ENCODE measurements around the gene CWC15. TPM values are rescaled to one million over a fixed set of nuclear protein-coding genes. Genes with fewer than 3 reads are reported as not detected.

The CWC15 gene
- total and polyA plus RNA-seq, 10 of the 15 experiments (the other 5 are each of a cell fraction or from before 2014, with no cell fraction given) = 43.3 to 142 (median 75.1) TPM

DNA sequence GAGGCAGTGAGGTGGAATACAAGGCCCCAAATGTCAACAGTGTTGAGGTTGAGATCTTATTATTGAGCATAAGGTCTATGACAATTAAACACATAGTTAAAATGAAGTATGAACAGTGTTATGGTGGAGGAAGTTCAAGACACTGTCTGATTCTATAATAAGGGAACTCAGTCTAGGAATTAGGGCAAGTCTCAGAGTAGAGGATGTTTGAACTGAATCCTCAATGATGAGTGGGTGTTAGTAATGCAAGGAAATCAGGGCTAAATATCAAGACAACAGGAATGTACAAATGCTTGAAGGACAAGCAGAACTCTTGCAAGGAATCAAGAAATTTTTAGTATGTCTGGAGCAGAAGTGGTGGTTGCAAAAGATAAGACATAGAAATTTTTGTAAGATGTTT, 53.0 kb downstream of the CWC15 start:
- TF ChIP-seq, protein P1, sequence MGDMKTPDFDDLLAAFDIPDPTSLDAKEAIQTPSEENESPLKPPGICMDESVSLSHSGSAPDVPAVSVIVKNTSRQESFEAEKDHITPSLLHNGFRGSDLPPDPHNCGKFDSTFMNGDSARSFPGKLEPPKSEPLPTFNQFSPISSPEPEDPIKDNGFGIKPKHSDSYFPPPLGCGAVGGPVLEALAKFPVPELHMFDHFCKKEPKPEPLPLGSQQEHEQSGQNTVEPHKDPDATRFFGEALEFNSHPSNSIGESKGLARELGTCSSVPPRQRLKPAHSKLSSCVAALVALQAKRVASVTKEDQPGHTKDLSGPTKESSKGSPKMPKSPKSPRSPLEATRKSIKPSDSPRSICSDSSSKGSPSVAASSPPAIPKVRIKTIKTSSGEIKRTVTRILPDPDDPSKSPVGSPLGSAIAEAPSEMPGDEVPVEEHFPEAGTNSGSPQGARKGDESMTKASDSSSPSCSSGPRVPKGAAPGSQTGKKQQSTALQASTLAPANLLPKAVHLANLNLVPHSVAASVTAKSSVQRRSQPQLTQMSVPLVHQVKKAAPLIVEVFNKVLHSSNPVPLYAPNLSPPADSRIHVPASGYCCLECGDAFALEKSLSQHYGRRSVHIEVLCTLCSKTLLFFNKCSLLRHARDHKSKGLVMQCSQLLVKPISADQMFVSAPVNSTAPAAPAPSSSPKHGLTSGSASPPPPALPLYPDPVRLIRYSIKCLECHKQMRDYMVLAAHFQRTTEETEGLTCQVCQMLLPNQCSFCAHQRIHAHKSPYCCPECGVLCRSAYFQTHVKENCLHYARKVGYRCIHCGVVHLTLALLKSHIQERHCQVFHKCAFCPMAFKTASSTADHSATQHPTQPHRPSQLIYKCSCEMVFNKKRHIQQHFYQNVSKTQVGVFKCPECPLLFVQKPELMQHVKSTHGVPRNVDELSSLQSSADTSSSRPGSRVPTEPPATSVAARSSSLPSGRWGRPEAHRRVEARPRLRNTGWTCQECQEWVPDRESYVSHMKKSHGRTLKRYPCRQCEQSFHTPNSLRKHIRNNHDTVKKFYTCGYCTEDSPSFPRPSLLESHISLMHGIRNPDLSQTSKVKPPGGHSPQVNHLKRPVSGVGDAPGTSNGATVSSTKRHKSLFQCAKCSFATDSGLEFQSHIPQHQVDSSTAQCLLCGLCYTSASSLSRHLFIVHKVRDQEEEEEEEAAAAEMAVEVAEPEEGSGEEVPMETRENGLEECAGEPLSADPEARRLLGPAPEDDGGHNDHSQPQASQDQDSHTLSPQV (IDR thresholded peaks at IDR 0.05) = no peak
- no peak for TF ChIP-seq ATF7 (IDR thresholded peaks at IDR 0.05; ENCODE audit: low read depth)
- TF ChIP-seq, protein P2, sequence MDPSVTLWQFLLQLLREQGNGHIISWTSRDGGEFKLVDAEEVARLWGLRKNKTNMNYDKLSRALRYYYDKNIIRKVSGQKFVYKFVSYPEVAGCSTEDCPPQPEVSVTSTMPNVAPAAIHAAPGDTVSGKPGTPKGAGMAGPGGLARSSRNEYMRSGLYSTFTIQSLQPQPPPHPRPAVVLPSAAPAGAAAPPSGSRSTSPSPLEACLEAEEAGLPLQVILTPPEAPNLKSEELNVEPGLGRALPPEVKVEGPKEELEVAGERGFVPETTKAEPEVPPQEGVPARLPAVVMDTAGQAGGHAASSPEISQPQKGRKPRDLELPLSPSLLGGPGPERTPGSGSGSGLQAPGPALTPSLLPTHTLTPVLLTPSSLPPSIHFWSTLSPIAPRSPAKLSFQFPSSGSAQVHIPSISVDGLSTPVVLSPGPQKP (IDR thresholded peaks at IDR 0.05; ENCODE audit: low read depth, low read length) = no peak
- no peak for TF ChIP-seq SMAD1 (IDR thresholded peaks at IDR 0.05; ENCODE audit: low read depth, partially characterized antibody)
- no peak for TF ChIP-seq GATAD2B (conservative IDR thresholded peaks at IDR 0.05; ENCODE audit: low read depth)
- TF ChIP-seq, protein P3, sequence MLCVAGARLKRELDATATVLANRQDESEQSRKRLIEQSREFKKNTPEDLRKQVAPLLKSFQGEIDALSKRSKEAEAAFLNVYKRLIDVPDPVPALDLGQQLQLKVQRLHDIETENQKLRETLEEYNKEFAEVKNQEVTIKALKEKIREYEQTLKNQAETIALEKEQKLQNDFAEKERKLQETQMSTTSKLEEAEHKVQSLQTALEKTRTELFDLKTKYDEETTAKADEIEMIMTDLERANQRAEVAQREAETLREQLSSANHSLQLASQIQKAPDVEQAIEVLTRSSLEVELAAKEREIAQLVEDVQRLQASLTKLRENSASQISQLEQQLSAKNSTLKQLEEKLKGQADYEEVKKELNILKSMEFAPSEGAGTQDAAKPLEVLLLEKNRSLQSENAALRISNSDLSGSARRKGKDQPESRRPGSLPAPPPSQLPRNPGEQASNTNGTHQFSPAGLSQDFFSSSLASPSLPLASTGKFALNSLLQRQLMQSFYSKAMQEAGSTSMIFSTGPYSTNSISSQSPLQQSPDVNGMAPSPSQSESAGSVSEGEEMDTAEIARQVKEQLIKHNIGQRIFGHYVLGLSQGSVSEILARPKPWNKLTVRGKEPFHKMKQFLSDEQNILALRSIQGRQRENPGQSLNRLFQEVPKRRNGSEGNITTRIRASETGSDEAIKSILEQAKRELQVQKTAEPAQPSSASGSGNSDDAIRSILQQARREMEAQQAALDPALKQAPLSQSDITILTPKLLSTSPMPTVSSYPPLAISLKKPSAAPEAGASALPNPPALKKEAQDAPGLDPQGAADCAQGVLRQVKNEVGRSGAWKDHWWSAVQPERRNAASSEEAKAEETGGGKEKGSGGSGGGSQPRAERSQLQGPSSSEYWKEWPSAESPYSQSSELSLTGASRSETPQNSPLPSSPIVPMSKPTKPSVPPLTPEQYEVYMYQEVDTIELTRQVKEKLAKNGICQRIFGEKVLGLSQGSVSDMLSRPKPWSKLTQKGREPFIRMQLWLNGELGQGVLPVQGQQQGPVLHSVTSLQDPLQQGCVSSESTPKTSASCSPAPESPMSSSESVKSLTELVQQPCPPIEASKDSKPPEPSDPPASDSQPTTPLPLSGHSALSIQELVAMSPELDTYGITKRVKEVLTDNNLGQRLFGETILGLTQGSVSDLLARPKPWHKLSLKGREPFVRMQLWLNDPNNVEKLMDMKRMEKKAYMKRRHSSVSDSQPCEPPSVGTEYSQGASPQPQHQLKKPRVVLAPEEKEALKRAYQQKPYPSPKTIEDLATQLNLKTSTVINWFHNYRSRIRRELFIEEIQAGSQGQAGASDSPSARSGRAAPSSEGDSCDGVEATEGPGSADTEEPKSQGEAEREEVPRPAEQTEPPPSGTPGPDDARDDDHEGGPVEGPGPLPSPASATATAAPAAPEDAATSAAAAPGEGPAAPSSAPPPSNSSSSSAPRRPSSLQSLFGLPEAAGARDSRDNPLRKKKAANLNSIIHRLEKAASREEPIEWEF (IDR thresholded peaks at IDR 0.05; ENCODE audit: insufficient replicate concordance, low read depth, low read length) = no peak
- no peak for TF ChIP-seq ZNF217 (IDR thresholded peaks at IDR 0.05)
- Histone ChIP-seq H4K20me1 (ENCODE audit: control insufficient read depth, insufficient read depth) (no peaks in the 10 kb centered on the region), H3K27ac (ENCODE audit: control insufficient read depth, insufficient read depth) (no peak overlapping the region), H3K27me3 (replicated peaks in 1 of 2; ENCODE audit: control insufficient read depth in 2 of 2, insufficient read depth in 2 of 2, low read length in 1 of 2) (no peaks in the 10 kb centered on the region; a peak in 1 of 4 replicates), H2AFZ (ENCODE audit: control insufficient read depth, low read depth, low read length) (no peak overlapping the region), H3K4me2 (ENCODE audit: control insufficient read depth, insufficient read depth) (no peak overlapping the region), H3K9ac (ENCODE audit: control insufficient read depth, insufficient read depth, low read length) (no peak overlapping the region), H3K4me3 (no peak overlapping the region), H3K36me3 (ENCODE audit: control insufficient read depth in 2 of 2, insufficient read depth in 2 of 2, low read length in 1 of 2) (no peaks in the 10 kb centered on the region), H3K4me1 (ENCODE audit: control insufficient read depth, insufficient read depth, low read length) (no peaks in the 10 kb centered on the region), H3K79me2 (ENCODE audit: control insufficient read depth, insufficient read depth, low read length) (no peaks in the 10 kb centered on the region), H3K9me3 (replicated peaks; ENCODE audit: control insufficient read depth, insufficient read depth, low read length) (no peaks in the 10 kb centered on the region; the same call in 2 of the 3 replicates)
- intact Hi-C loops (cut with micrococcal nuclease; ENCODE audit: unreplicated experiment) (no loop called here), in situ Hi-C loops (cut with MboI) (no loop called here)
- CTCF ChIA-PET = no interaction called here
- RAD21 ChIA-PET (ENCODE audit: unreplicated experiment) = no interaction called here
- ATAC-seq (no peak), FAIRE-seq (no peak), DNase-seq (ENCODE audit: low read depth, low spot score) (no peak)
- POLR2A ChIA-PET = no interaction called here
- BruUV-seq (replicated peaks) = no TSS peak
- SMC1A ChIA-PET (ENCODE audit: uncharacterized antibody, unreplicated experiment) = no interaction called here
